Dedifferentiated amniotic fluid mesenchymal stem cell (primary cell): ENCODE data around the gene VAMP8.
A peak's percentile ranks its signal among the peaks of the same experiment; 100 is the strongest.
"Not testable (repeated sequence)": the region's sequence is repeated elsewhere in the genome, so short reads cannot be mapped to it uniquely, and the experiment has no call there.

Experiments
- DNase-seq: peaks from one replicate; pipeline ENCODE4 v3.0.0-alpha.2; 2016; ENCODE audit errors: extremely low spot score

Gene VAMP8

DNA sequence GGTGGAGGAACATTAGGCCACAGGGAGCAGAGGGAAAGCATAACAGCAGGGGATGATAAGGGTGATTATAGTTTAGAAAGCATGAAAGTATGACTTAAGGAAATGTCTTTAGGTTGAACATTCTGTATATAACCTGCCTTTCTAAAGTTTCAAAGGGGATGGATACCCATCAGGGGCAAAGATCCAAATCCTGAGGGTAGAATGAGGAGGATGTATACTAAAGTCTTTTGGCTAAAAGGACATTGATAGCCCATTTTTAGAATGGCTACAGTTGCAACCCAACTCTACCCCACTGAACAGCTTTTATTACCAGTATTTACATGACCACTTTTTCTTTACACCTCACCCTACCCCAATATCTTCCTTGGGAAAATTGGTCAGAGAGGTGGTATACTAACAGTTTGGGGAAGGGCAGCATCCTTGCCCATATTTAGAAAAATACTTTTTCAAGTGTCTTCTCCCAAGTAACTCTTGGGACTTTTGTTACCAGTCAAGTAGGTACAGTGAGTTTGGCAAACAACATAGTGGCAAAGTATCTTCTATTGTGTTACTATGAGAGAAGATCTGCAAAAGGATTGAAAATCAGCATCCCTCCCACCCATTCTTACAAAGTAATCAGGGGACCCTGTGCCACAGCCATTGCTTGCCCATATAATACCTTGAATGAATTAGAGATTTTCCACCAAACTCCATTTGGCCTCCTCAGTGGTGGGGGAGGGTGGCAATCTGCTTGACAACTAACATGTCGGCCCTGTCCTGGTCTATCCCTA is 30.1 kb upstream of the VAMP8 start:
- DNase-seq: no peak

DNA sequence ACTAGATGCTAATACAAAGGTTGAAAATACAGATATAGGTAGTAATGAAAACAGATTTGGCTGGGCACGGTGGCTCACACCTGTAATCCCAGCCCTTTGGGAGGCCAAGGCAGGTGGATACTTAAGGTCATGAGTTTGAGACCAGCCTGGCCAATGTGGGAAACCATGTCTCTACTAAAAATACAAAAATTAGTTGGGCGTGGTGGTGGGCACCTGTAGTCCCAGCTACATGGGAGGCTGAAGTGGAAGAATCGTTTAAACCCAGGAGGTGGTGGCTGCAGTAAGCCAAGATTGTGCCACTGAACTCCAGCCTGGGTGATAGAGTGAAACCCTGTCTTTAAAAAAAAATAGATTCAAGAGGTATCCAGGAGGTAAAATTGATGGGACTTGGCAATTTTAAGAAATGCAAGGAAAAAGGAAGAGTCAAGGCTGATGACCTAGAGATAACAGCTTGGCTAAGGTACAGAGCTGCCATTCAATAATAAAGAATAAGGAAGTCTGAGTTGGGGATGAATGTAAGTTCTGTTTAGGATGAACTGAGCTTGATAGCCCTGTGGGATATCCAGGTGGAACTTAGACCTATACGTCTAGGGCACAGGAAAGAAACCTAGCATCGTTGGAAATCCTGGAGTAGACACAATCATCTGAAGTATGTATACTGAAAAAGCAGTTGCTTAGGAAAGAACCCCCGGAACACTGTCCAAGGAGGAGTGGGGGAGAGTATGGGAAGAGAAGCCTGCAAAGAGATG is 29.4 kb upstream of the VAMP8 start:
- no peak for DNase-seq

DNA sequence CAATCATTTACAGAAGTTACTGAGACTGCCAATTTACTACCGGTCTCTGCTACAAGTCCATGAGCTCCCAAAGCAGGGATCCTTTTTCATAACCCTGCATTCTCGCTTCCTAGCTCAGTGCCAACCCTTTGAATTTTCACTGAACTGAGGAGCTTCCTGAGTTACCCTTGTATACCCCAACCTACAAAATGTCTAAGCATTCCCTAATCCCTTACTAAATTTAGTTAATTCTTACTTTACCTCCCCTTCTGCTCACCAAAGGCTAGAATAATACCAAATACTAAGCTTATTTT is 28.8 kb upstream of the VAMP8 start:
- DNase-seq: no peak

DNA sequence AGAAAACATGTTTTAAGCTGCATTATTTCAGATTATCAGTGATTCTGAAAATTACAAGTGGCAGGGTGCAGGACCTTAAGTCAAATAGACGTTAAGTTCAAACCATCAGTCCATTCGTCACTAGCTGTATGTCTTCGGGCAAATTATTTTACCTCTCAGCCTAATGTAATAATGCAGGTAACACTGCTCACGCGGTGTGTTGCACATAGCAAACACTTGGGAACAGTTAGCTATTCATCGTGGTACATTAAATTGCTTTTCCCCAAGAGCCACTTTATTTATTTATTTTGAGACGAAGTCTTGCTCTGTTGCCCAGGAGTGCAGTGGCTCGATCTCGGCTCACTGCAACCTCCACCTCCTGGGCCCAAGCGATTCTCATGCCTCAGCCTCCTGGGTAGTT is 28.3 kb upstream of the VAMP8 start:
- no peak for DNase-seq

DNA sequence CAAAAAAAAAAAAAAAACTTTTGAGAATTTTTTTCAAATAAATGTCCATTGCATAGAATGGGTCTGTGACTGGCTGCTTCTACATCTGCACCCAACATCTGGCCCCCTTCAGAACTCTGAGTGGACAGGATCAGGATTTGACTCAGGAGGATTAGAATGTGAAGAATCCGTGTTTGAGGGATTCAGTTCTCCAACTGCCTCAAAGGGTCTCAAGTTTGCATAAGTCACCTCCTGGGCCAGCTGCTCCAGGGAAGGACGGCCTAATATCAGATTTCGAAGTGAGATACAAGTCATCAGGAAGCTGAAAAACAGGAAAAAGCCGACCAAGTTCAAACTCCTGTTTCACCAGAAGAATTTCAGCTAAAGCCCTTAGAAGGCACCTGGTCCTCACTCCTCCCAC is 27.6 kb upstream of the VAMP8 start:
- peak; percentile 84 for DNase-seq

DNA sequence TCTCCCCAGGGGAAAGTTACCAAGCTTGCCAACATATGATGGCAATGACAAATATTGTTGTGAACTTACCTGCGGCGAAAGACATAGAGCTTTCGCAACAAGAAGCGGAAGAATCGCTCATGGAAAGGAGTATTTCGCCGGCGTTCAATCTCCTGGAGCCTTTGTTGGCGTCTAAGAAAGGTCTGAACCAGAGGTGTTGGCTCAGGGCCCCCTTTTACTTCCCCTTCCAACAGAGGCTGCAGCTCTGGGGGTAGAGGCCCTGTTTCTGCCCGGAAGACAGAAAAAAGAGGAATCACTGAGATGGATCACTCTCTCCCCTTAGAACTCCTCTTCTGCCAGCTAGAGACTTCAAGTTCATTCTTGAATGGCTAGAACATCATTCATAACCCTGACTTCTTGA is 26.9 kb upstream of the VAMP8 start:
- DNase-seq: no peak

DNA sequence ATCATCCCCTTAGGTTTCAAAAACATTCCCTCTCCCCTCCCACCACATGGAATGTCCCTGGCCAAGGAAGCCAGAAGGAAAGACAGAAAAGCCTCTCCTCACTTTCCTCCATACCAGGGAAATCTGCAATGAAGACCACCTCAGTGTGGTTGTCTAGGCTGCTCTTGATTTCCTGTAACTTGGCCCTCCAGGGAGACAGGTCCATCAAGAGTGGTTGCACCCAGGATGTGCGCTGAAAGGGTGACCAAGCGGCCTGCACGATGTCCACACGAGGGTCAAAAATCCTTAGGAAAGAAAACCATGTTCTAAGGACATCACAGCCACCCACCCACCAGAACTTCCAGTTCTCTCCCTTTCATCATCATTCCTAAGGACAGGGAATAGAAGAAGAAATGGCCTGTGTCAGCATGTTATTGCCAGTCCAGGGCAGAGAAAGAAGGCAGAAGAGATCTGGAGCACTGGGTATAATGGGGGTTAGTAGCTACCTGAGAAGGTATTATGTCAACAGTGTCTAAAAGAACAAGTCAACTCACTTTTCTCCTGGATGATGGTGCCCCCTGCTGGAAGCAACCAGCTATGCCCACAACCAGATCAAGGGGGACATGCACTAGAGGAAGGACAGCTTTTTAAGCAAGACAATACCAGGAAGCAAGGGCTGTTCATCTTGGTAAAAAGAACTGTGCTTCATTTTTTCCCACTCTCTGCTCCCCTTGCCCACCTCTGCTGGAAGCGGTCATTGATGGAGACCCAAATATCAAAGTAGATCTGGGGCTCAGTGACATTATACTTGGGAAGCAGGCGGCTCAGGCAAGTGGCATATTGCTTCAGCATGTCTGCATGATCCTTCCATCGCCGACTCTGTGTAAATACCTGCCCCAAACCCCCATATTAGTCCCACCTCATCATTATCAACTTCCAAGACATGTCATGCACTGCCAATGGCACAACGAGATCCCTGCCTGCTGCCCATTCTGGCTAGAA is 25.4 kb upstream of the VAMP8 start:
- peak; percentile 68 for DNase-seq

DNA sequence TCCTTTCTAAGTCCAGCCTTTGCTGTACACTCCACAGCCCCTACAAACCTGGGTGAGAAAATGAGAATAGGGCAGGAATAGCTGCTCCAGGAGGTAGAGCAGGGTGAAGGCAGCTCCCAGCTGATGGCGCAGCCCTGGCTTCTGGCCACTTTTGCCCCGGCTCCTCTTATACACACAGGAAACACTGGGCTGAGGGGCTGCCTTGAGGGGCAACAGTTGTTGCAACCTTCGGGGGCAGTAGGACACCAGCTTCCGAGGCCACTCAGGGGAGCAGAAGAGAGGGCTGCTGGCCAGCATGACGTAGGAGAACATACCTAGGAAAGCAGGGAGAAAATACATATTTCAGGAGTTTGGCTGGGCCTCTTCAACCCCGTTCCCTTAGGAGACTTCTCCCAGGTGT is 24.2 kb upstream of the VAMP8 start:
- no peak for DNase-seq

DNA sequence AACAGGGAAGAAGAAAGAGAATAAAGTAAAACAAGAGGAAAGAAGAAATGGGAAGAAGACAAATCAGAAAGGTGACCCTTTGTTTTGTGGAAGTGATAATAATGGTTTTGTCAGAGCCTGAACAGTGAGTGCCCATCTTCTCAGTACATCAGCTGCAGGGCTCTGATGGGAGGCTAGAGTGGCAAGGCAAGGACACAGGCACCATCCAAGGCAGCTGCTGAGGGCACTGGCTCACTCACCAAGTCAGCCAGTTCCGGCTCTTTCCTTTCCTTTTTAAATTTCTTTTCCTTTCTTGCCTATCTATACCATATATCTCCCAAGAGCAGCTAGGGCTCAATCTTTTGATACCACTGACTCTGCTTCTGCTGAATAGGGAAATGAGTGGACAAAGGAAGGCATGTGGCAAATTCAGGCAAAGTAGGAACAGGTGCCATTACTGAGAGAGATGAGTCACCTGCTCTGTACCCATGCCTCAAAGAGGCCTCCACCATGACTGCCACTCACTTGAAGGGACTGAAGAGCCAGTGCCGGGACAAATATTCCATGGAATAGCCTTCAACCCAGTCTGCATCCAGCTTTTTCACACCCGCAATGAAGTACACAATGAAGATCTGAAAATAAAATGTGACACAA is 22.3 kb upstream of the VAMP8 start:
- DNase-seq: no peak

DNA sequence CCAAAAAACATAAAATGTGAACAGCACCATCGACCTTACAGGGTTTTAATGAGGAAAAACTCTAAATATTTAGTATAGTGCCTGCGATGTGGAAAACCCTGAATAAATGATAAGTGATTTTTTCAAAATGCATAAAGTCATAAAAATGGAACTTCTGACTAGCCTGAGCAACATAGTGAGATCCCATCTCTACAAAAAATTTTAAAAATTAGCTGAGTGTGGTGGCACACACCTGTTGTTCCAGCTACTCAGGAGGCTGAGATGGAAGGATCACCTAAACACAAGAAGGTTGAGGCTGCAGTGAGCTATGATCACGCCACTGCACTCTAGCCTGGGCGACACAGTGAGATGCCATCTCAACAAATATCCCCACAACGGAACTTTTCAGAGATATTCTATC is 20.3 kb upstream of the VAMP8 start:
- DNase-seq: no peak

DNA sequence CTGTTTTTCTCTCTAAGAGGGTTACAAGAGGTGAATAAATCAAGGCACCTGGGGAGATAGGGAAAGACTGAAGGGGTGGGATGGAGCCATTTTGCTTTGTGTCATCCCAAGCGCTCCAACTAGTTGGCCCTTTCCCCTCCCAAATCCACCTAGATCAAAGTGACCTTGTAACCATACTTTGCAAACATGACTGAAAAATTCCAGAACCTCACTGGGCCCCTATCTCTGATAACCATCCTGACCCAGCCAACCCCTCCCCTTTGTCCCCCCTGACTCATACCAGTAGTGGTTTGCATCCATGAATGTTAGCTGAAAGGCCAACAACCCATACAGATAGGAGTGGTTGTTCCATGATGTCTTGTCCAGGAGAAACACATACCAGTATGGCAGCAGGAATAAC is 19.2 kb upstream of the VAMP8 start:
- no peak for DNase-seq

DNA sequence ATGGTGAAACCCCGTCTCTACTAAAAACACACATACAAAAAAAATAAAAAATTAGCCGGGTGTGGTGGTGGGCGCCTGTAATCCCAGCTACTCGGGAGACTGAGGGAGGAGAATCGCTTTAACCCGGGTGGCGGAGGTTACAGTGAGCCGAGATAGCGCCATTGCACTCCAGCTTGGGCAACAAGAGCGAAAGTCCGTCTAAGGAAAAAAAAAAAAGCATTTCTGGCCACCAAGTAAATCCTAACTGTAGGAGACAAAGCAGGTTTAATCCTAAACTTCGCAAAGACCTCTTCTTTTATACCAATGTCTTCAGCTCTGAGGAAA is 17.0 kb upstream of the VAMP8 start:
- not testable (repeated sequence) for DNase-seq

DNA sequence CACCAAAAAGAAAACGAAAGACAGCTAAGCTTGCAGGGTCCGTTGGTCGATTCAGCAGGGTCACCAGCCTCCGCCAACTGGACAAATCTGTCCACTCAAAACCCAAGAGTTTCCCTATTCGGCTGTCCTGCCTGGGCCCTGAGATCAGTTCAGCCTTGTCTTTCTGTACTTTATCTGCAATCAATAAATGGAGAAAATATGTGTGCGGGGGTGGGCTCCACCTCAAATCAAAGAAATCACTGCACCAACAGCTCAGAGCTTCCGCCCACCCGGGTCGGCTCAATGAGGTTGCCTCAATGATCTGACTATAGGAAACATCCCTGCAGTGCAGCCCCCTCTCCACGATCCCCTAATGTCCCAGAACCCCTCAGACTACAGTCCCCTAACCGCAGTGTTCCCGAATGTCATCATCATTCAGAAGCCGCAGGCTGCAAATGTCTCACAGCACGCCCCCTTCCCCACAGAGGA is 16.5 kb upstream of the VAMP8 start:
- no peak for DNase-seq

DNA sequence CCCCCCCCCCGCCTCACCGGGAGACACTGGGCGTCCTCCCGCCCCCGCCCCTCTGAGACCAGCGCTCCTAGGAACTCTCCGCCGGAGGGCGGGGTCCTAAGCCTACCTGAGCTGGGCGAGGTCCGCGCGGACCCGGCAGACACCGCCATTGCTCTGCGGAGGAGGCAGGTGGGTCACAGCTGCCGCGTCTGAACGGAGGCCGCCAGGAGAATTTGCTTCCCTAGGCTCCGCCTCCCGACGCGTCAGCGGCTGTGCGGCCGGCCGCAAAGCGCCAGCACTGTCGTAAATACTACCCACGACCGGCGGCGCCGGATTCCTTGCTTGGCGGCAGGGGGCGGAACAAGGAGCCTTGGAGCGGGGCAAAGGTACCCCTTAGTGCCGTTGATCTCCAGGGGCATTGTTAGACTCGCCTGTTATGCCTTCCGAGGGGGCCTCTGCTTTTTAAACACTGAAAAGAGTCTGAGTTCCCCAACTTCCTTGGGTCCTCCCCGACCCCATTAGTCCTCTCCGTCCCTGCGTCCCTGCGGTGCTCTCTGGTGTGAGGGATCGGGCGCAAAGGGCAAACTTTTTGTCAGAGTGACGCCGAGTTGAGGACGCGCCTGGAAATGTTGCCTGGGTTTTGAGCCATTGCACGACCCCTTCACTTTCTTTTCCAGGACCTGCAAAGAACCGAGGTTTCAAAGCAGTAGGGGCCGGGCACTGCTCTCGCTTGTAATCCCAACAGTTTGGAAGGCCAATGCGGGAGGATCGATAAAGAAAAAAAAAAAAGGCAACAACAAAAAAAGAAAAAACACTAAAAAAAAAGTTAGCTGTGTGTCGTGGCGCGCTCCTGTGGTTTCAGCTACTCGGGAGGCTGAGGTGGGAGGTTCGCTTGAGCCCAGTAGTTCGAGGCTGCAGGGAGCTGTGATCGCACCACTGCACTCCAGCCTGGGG is 15.8 kb upstream of the VAMP8 start, which contains the start of gene GGCX:
TSS of gene GGCX (minus strand) at position 214 of the 933 bp plus-strand sequence. CDS start at position 149, 65 bp downstream.
- peak; percentile 93 for DNase-seq

DNA sequence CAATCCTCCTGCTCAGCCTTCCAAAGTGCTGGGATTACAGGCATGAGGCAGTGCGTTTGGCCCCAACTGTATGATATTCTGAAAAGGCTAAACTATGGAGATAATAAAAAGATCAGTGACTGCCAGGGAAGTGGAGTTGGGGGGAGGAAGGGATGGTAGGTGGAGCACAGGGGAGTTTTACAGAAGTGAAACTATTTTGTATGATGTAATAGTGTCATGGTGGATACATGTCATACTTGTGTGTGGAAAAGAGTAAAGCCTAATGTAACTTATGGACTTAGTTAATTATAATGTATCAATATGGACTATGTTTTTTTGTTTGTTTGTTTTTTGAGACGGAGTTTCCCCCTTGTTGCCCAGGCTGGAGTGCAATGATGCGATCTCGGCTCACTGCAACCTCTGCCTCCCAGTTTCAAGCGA is 13.2 kb upstream of the VAMP8 start:
- DNase-seq: no peak

DNA sequence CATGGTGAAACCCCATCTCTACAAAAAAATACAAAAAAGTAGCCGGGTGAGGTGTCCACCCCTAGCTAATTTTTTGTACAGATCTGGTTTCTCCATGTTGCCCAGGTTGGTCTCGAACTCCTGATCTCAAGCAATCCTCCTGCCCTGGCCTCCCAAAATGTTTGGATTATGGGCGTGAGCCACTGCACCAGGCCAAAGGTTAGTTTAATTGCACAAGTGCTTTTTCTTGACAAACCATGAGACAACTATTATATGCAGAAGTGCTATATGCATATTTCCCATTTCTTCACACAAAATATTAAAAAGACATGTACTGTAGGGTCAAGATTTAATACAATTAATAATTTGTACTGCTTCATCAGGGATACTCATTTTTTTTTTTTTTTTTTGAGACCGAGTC is 11.1 kb upstream of the VAMP8 start:
- DNase-seq: no peak

DNA sequence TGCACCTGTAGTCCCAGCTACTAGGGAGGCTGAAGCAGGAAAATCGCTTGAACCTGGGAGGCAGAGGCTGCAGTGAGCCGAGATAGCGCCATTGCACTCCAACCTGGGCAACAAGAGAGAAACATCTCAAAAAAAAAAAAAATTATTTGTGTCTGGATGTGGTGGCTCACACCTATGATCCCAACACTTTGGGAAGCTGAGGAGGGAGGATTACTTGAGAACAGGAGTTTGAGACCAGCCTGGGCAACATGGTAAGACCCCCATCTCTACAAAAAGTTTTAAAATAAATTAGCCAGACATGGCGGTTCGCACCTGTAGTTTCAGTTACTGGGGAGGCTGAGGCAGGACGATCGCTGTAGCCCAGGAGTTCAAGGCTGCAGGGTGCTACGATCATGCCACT is 1.6 kb upstream of the VAMP8 start:
- DNase-seq: no peak

DNA sequence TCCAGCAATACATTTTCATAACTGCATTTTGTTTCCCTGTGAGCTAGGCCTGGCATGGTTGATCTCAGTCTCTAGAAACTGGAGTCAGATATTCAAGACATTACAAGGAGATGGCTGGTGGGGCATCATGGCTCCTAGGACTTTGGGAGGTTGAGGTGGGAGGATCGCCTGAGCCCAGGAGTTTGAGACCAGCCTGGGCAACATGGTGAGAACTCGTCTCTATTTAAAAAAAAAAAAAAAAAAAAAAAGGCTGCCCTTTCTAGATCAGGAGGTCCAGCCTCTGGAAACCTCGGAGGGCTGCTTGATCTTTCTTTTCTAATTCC is 362 bp upstream of the VAMP8 start:
- DNase-seq: no peak

DNA sequence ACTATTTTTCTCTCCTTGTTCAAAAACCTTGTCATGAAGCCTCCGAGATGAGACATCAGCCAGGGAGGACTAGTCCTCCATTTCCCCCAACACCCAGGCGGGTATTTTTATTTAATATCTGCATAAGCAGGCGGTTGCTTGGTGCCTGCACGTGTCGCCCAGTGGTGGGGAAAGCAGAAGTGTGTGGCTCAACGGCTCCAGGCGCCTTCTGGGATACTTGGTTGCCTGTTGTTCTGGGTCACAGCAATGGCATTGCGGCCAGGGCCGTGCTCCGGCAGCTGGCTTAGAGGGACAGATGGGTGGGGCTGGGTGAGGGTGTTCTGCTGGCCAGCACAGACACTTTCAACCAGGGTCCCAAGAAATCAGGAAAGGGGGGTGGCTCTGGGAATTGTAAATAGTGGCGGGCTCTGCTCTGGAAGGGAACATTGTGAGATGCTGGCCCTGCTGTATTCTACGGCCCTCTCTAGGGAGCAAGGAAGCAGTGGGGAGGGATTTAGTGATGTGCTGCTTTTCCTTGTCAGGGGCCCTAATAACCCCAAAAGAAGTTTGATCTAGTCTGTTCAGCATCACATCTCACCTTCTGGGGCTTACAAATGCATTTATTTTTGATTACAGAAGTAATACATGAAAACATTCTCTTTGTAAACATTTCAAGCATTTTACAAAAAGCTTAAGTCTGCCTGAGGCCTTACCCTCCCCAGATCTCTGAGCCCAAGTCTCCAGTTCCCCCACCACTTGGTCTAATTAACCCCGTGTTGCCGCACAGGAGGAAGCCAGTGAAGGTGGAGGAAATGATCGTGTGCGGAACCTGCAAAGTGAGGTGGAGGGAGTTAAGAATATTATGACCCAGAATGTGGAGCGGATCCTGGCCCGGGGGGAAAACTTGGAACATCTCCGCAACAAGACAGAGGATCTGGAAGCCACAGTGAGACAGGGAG is 1.1 kb downstream of the VAMP8 start:
- no peak for DNase-seq
